ENCODE results near the gene CACNA2D3. TPM values are rescaled to one million over a fixed set of nuclear protein-coding genes. Genes with fewer than 3 reads are reported as not detected.
A peak's percentile ranks its signal among the peaks of the same experiment; 100 is the strongest.

Gene CACNA2D3
- total and polyA plus RNA-seq, 4 donors: 0.72 to 2.4 (median 1.5) TPM

- DNase-seq (no peak), ATAC-seq (ENCODE audit: low FRiP score) (no peak)
- 89 to 93% methylated on average over 5 of the region's 5 CpGs for WGBS, 2 donors
- Histone ChIP-seq H3K4me1 (ENCODE audit: control insufficient read depth in 1 of 2, insufficient read depth in 2 of 2, low read length in 2 of 2) (no peaks in the 10 kb centered on the region), H3K27ac (ENCODE audit: low read depth in 1 of 2, low read length in 2 of 2) (no peak overlapping the region), H3K36me3 (ENCODE audit: control insufficient read depth in 1 of 2, insufficient read depth in 2 of 2, low read length in 1 of 2) (no peaks in the 10 kb centered on the region), H3K4me3 (ENCODE audit: low read length in 2 of 2) (no peak overlapping the region), H3K27me3 (ENCODE audit: control insufficient read depth in 1 of 2, insufficient read depth in 2 of 2, low read length in 1 of 2) (no peaks in the 10 kb centered on the region), H3K9me3 (ENCODE audit: control insufficient read depth, low read length) (no peaks in the 10 kb centered on the region)
- intact Hi-C loops (cut with DNase I): no loop called here
Measured at GRCh38 chr3:54844211-54844610, 721.9 kb downstream of the CACNA2D3 start.

DNA sequence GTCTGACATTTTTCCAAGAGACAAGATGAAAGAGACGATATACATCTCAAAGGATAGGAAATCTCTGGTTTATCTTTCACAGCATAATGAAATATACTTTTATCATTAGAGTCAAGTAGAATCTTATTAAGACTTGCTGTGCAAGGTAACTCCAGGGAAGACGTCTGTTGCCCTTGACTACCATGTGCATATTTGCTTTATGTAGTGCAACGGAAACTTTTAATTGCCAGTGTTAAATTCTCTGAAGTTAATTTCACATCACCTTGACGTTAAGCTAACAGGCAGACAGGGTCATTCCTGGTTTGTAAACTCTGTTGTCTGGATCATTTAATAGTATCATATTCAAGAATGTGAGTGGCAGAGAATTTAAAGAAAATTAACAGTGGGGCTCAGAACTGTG, 722.7 kb downstream of the CACNA2D3 start:
- Histone ChIP-seq H3K36me3 (ENCODE audit: control insufficient read depth in 1 of 2, insufficient read depth in 2 of 2, low read length in 1 of 2) (no peaks in the 10 kb centered on the region), H3K27me3 (ENCODE audit: control insufficient read depth in 1 of 2, insufficient read depth in 2 of 2, low read length in 1 of 2) (no peaks in the 10 kb centered on the region), H3K27ac (ENCODE audit: low read depth in 1 of 2, low read length in 2 of 2) (no peak overlapping the region), H3K4me1 (ENCODE audit: control insufficient read depth in 1 of 2, insufficient read depth in 2 of 2, low read length in 2 of 2) (no peaks in the 10 kb centered on the region), H3K9me3 (ENCODE audit: control insufficient read depth, low read length) (no peaks in the 10 kb centered on the region), H3K4me3 (ENCODE audit: low read length in 2 of 2) (no peak overlapping the region)
- no peak for DNase-seq
- ATAC-seq (ENCODE audit: low FRiP score): no peak
- intact Hi-C loops (cut with DNase I): no loop called here
- 52 to 63% methylated on average over 4 of the region's 4 CpGs for WGBS, 2 donors

GRCh38 chr3:54845551-54845950, 723.2 kb downstream of the CACNA2D3 start:
- no peaks in the 10 kb centered on the region for H3K9me3 ChIP-seq (ENCODE audit: control insufficient read depth, low read length)
- no peaks in the 10 kb centered on the region for H3K27me3 ChIP-seq (ENCODE audit: control insufficient read depth in 1 of 2, insufficient read depth in 2 of 2, low read length in 1 of 2)
- no peak for DNase-seq
- no peak overlapping the region for H3K4me3 ChIP-seq (ENCODE audit: low read length in 2 of 2)
- no peaks in the 10 kb centered on the region for H3K36me3 ChIP-seq (ENCODE audit: control insufficient read depth in 1 of 2, insufficient read depth in 2 of 2, low read length in 1 of 2)
- 39 to 52% methylated on average over 5 of the region's 5 CpGs for WGBS, 2 donors
- ATAC-seq (ENCODE audit: low FRiP score): no peak
- H3K27ac ChIP-seq (ENCODE audit: low read depth in 1 of 2, low read length in 2 of 2): no peak overlapping the region
- H3K4me1 ChIP-seq (ENCODE audit: control insufficient read depth in 1 of 2, insufficient read depth in 2 of 2, low read length in 2 of 2): no peaks in the 10 kb centered on the region
- intact Hi-C loops (cut with DNase I): no loop called here

GRCh38 chr3:54846119-54846518, 723.8 kb downstream of the CACNA2D3 start:
- 34 to 40% methylated on average over 4 of the region's 4 CpGs for WGBS, 2 donors

GRCh38 chr3:54847361-54847760, 725.0 kb downstream of the CACNA2D3 start:
- H3K9me3 ChIP-seq (ENCODE audit: control insufficient read depth, low read length): no peaks in the 10 kb centered on the region
- H3K27me3 ChIP-seq (ENCODE audit: control insufficient read depth in 1 of 2, insufficient read depth in 2 of 2, low read length in 1 of 2): no peaks in the 10 kb centered on the region
- no peak overlapping the region for H3K27ac ChIP-seq (ENCODE audit: low read depth in 1 of 2, low read length in 2 of 2)
- no peak for DNase-seq
- no peaks in the 10 kb centered on the region for H3K4me1 ChIP-seq (ENCODE audit: control insufficient read depth in 1 of 2, insufficient read depth in 2 of 2, low read length in 2 of 2)
- intact Hi-C loops (cut with DNase I): no loop called here
- no peak for ATAC-seq (ENCODE audit: low FRiP score)
- no peak overlapping the region for H3K4me3 ChIP-seq (ENCODE audit: low read length in 2 of 2)
- WGBS, 2 donors: 92 to 94% methylated on average over 4 of the region's 4 CpGs
- no peaks in the 10 kb centered on the region for H3K36me3 ChIP-seq (ENCODE audit: control insufficient read depth in 1 of 2, insufficient read depth in 2 of 2, low read length in 1 of 2)

More at GRCh38 chr3:54846119-54846518, 723.8 kb downstream of the CACNA2D3 start:
- intact Hi-C loops (cut with DNase I): no loop called here
- H3K9me3 ChIP-seq (ENCODE audit: control insufficient read depth, low read length): no peaks in the 10 kb centered on the region
- no peaks in the 10 kb centered on the region for H3K4me1 ChIP-seq (ENCODE audit: control insufficient read depth in 1 of 2, insufficient read depth in 2 of 2, low read length in 2 of 2)
- H3K27me3 ChIP-seq (ENCODE audit: control insufficient read depth in 1 of 2, insufficient read depth in 2 of 2, low read length in 1 of 2): no peaks in the 10 kb centered on the region
- ATAC-seq (ENCODE audit: low FRiP score) (no peak), DNase-seq (no peak)
- no peak overlapping the region for H3K4me3 ChIP-seq (ENCODE audit: low read length in 2 of 2)
- H3K27ac ChIP-seq (ENCODE audit: low read depth in 1 of 2, low read length in 2 of 2): no peak overlapping the region
- H3K36me3 ChIP-seq (ENCODE audit: control insufficient read depth in 1 of 2, insufficient read depth in 2 of 2, low read length in 1 of 2): no peaks in the 10 kb centered on the region

DNA sequence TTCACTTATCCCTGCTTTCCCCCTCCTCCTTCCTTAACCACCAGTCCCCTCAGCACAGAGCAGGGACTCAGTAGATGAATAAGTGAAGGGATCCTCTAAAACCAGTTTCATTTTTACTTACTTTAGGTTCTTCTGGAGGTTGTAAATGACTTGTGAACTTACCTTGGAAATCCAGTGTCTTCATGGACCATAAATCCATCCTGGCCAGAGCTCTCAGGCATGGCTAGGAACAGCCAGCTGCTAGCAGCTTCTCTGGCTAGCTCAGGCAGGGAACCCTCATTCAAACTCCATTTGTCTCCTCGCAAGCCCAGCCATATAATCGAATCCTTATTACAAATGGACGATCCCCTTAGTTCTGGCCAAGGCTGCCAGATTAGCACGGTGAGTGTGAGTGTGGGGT, 727.0 kb downstream of the CACNA2D3 start:
- 50 to 58% methylated on average over 4 of the region's 4 CpGs for WGBS, 2 donors
- Histone ChIP-seq H3K4me1 (ENCODE audit: control insufficient read depth in 1 of 2, insufficient read depth in 2 of 2, low read length in 2 of 2) (no peaks in the 10 kb centered on the region), H3K4me3 (ENCODE audit: low read length in 2 of 2) (no peak overlapping the region), H3K36me3 (ENCODE audit: control insufficient read depth in 1 of 2, insufficient read depth in 2 of 2, low read length in 1 of 2) (no peaks in the 10 kb centered on the region), H3K27ac (ENCODE audit: low read depth in 1 of 2, low read length in 2 of 2) (no peak overlapping the region), H3K27me3 (ENCODE audit: control insufficient read depth in 1 of 2, insufficient read depth in 2 of 2, low read length in 1 of 2) (no peaks in the 10 kb centered on the region), H3K9me3 (ENCODE audit: control insufficient read depth, low read length) (no peaks in the 10 kb centered on the region)
- DNase-seq: no peak
- no peak for ATAC-seq (ENCODE audit: low FRiP score)
- intact Hi-C loops (cut with DNase I): no loop called here

DNA sequence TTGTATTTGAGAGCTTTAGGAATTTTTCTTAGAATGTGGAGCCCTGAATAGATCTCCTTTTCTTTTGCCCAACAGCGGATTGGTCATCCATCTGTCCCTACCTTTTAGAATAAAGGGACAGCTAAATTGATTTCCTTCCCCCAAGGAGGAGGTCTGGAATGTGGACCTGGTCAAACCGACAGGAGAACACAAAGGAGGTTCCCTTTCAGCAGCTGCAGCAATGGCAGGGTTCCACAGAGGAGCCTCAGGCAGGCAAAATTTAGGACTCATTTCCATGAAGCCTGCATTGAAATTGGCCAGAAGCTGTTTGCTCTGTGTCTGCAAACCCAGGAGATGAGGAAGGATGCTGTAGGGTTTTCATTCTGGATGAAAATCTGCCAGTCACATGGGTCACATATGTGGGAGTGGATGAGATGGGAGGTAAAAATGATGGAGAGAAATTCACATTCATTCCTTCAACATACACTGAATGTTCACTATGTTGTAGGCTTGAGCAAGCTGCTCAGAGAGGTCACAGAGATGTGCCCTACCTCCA, 728.2 kb downstream of the CACNA2D3 start:
- Histone ChIP-seq H3K27me3 (ENCODE audit: control insufficient read depth in 1 of 2, insufficient read depth in 2 of 2, low read length in 1 of 2) (no peaks in the 10 kb centered on the region), H3K27ac (ENCODE audit: low read depth in 1 of 2, low read length in 2 of 2) (no peak overlapping the region), H3K36me3 (ENCODE audit: control insufficient read depth in 1 of 2, insufficient read depth in 2 of 2, low read length in 1 of 2) (no peaks in the 10 kb centered on the region), H3K4me1 (ENCODE audit: control insufficient read depth in 1 of 2, insufficient read depth in 2 of 2, low read length in 2 of 2) (no peaks in the 10 kb centered on the region), H3K9me3 (ENCODE audit: control insufficient read depth, low read length) (no peaks in the 10 kb centered on the region), H3K4me3 (ENCODE audit: low read length in 2 of 2) (no peak overlapping the region)
- ATAC-seq (ENCODE audit: low FRiP score) (no peak), DNase-seq (no peak)
- intact Hi-C loops (cut with DNase I): loop anchor here (5.0 to 10.0 kb wide), 4 partner anchors 332 to 1404 kb away; no protein-coding TSS in a partner anchor
- WGBS, 2 donors: 83 to 88% methylated on average over 2 of the region's 2 CpGs

DNA sequence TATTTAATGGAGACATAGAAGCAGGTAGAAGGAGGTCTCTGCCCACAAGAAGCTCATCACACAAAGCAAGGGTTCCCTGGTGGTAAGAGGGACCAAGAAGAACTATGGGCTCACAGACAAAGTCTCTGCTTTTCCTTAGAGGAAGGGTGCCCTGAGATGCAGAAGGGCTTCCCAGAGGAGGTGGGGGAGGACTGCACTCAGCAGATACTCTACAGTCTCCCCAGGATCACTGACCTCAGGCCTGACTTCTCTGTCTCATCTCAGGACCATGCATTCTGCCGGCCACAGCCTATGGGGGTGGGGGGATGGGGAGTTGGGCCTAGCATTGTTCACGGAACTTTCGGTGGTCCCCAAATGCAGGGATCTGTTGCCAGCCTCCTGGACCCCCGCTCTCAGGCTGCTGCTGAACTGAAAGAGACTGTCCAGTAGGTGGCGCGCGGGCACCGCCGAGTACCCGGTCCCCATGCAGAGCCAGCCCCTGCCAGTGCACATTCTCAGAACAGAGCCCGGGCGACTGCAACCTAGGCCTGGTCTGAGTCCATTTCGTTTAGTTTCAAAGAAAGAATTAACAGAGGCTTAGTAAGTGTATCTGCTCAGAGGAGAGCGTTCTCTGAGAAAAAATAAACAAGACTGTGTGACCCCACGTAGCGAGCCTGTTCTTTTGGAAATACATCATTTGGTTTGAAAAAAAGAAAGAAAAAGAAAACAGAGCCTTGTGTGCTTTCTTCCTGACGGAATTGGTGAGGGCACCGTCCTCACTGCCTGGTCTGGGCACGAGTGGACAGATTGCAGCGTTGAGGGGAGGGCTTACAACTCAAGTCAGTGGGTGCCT, 731.4 kb downstream of the CACNA2D3 start:
- H3K4me1 ChIP-seq (ENCODE audit: control insufficient read depth in 1 of 2, insufficient read depth in 2 of 2, low read length in 2 of 2): no peaks in the 10 kb centered on the region
- no peaks in the 10 kb centered on the region for H3K36me3 ChIP-seq (ENCODE audit: control insufficient read depth in 1 of 2, insufficient read depth in 2 of 2, low read length in 1 of 2)
- ATAC-seq (ENCODE audit: low FRiP score): peak; percentile 90
- DNase-seq: peak; percentile 81 to 92
- H3K9me3 ChIP-seq (ENCODE audit: control insufficient read depth, low read length): no peaks in the 10 kb centered on the region
- no peak overlapping the region for H3K27ac ChIP-seq (ENCODE audit: low read depth in 1 of 2, low read length in 2 of 2)
- 5% methylated on average over 20 of the region's 20 CpGs for WGBS, 2 donors
- H3K27me3 ChIP-seq (ENCODE audit: control insufficient read depth in 1 of 2, insufficient read depth in 2 of 2, low read length in 1 of 2): no peaks in the 10 kb centered on the region
- H3K4me3 ChIP-seq (ENCODE audit: low read length in 2 of 2): no peak overlapping the region
- intact Hi-C loops (cut with DNase I): loop anchor here (5.0 to 10.0 kb wide), 4 partner anchors 329 to 1401 kb away; no protein-coding TSS in a partner anchor

DNA sequence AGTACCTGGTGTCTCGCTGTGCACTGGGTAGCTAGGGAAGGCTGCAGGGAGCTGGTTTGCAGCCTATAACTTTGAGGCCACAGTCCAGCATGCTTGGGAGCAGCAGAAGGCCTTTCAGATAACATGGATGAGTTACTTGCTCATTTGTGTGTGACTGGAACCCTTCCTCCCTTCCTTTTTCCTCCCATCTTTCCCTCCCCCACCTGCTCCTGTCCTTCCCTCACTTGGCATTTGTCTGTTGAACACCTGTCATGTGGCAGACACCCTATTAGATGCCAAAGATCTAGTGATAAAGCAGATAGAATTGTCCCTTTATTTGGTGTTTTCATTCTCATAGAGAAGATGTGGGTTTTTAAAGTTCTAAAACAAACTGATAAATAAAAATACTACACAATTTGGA, 733.9 kb downstream of the CACNA2D3 start:
- ATAC-seq (ENCODE audit: low FRiP score): no peak
- no peak for DNase-seq
- Histone ChIP-seq H3K27me3 (ENCODE audit: control insufficient read depth in 1 of 2, insufficient read depth in 2 of 2, low read length in 1 of 2) (no peaks in the 10 kb centered on the region), H3K4me1 (ENCODE audit: control insufficient read depth in 1 of 2, insufficient read depth in 2 of 2, low read length in 2 of 2) (no peaks in the 10 kb centered on the region), H3K4me3 (ENCODE audit: low read length in 2 of 2) (no peak overlapping the region), H3K36me3 (ENCODE audit: control insufficient read depth in 1 of 2, insufficient read depth in 2 of 2, low read length in 1 of 2) (no peaks in the 10 kb centered on the region), H3K9me3 (ENCODE audit: control insufficient read depth, low read length) (no peaks in the 10 kb centered on the region), H3K27ac (ENCODE audit: low read depth in 1 of 2, low read length in 2 of 2) (no peak overlapping the region)
- 94 to 99% methylated on average over 1 of the region's 1 CpG for WGBS, 2 donors
- intact Hi-C loops (cut with DNase I): loop anchor here (10.0 kb wide), 2 partner anchors 431 to 1399 kb away; no protein-coding TSS in a partner anchor
